SW 1271 (cell line): ENCODE results near the gene NTRK2.

Experiments
- DNase-seq, 2 experiments: peaks; one replicate each; lab custom pipeline; 2025; lab: John Stamatoyannopoulos, UW

NTRK2 gene

GRCh38 chr9:84669288-84670137 is at the start of gene NTRK2:
NTRK2 (plus strand) TSS chr9:84669729; CDS start chr9:84670749, 1,020 bp downstream.
- no peak for DNase-seq

DNA sequence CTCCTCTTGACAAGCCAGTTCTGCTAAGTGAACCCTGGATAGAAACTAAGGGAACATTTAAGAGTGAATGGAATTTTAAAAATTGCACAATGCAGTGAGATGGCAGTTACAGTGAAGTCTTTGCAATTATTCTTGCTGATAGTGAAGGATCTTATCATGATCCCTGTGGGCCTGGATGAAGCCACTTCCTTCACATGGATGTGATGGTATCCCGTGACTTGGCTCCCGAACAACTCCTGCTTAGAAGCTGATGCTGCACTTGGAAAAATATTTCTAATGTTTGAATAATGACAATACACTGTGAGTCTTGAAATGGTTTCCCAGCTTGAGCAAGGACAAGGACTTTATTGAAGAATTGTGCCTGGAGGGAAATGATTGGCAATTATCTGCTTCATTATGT is 49.2 kb upstream of the NTRK2 start:
- DNase-seq: no peak

- DNase-seq: no peak
Observed at GRCh38 chr9:84621811-84622210, 47.7 kb upstream of the NTRK2 start.

- DNase-seq: no peak
Observed at GRCh38 chr9:84622981-84623380, 46.5 kb upstream of the NTRK2 start.

DNA sequence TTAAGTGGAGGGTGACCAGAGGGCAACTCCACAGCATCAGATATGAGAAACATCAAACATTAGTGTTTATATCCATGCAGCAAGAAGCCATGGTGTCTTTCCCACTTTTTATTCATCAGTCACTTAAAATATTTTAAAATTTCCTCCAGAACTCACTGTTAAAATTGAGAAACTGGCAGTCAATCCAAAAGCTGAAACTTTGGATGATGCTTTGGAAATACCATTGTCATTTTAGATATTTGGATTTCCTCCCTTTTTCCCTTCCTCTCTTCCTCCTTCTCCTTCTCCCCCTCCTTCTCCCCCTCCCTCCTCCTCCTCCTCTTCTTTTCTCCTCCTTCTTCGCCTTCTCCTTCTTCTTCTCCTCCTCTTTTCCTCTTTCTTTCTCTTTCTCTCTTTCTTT is 33.1 kb upstream of the NTRK2 start:
- DNase-seq: no peak

DNA sequence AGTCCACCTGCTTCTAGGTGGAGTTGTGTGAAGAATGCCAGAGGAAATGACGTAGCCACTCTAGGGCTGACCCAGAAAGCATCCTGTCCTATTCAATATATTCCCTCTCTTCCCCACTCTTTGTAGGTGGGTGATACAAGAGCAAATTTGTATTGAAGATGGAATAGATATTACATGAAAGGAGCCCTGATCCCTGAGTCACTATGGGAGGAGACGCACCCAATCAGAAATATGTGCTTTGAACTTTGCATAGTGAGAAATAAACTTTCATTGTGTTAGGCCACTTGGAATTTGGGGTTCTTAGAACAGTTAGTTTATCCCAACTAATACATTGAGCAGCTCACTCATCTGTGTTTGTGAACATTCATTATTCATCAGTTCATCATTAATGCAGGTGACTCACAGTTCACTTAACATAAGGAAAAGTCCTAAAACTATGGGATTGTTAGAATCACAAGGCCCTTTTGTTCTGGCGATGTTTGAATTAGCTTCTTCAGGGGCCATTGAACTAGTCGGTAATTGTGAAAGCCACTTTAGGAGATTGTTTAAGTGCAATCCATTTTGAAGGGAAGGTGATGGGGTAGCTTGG is 26.9 kb upstream of the NTRK2 start:
- no peak for DNase-seq

DNA sequence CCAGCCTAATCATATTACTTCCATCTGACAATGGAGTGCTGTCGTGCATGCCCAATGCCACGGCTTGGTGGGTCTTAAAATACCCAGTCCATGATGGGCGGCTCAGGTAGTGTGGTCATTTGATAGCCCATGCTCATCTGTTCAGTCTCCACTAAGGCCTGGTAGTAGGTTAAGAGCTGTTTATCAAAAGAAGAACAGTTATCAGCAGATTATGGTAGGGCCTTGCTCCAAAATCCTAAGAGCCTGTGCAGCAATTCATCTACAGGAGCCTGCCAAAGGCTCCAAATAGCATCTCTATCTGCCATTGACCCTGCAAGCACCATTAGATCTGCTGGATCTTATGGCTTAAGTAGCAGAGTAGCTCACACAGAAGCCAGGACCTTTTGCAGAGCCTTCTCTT is 21.8 kb upstream of the NTRK2 start:
- DNase-seq: no peak

DNA sequence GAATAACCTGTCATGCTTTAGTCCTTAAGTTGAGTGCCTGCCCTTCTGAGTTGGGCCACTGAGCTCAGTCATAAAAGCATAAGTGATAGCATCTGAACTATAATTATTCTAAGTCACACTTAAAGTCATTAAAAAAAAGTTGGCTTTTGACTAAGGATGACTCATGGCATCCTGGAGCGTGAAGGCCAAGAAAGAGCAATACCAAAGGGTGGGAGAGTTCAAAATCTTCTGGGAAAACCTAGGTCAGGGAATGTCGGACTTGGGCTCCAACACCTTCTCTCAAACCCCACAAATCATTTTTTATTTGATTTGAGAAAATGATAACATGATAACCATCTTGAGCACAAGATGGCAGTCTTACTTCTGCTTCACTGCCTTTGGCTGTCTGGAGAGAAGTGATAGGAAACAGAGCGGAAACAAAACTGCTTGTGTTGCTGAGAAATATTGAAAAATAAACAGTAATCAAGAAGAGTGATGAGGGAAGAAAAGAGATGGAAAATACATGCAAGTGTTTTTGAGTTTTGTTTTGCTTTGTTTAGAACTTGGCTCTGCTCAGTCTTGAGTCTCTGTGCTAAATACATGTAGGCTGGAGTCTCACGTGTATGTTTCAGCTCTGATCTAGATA is 16.9 kb upstream of the NTRK2 start:
- no peak for DNase-seq

- DNase-seq: no peak
Observed at GRCh38 chr9:84655447-84655846, 14.1 kb upstream of the NTRK2 start.

- no peak for DNase-seq
Observed at GRCh38 chr9:84659313-84659712, 10.2 kb upstream of the NTRK2 start.

- no peak for DNase-seq
Observed at GRCh38 chr9:84659773-84660172, 9.8 kb upstream of the NTRK2 start.

GRCh38 chr9:84667571-84668195 is 1.8 kb upstream of the NTRK2 start:
- no peak for DNase-seq

DNA sequence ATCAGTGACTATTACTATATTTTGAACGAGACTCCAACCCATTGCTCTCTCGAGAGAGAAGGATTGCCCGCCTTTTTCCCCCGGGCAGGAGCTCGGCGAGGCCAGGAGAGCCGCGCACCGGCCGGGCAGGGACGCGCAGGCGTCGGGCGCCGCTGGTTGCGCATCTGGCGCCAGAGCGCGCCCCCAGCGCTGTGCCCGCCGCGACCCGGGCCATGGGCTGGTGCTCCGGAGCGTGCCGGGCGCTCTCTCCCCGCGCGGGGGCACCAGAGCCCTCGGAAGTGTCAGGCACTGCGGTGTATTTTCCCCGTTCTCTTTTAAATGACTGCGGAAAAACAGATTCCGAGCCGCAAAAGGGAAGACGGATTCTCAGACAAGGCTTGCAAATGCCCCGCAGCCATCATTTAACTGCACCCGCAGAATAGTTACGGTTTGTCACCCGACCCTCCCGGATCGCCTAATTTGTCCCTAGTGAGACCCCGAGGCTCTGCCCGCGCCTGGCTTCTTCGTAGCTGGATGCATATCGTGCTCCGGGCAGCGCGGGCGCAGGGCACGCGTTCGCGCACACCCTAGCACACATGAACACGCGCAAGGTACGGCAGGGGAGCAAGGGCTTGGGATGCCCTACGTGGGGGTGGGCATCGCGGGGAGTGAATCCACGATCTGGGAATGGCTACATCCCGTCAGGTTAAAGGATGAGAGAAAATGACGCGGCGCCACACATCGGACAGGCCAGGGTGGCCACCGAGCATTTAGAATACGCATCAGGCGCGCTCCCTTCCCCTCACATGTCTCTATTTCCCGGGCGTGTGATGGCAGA is 1.1 kb upstream of the NTRK2 start:
- peak; percentile 2 to 34 for DNase-seq

DNA sequence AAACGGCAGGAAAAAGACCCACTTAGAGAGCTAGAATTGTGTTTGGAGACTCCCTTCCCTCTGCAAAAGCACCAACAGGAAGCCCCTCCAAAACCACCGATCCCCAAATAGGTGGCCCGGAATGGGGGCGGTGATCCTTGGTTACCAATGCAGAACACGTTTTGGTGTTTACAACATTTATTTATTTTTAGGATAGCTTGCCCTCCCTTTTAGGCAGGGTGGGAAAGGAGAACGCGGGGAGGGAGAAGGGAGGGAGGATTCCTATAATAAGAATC is 579 bp upstream of the NTRK2 start:
- no peak for DNase-seq

DNA sequence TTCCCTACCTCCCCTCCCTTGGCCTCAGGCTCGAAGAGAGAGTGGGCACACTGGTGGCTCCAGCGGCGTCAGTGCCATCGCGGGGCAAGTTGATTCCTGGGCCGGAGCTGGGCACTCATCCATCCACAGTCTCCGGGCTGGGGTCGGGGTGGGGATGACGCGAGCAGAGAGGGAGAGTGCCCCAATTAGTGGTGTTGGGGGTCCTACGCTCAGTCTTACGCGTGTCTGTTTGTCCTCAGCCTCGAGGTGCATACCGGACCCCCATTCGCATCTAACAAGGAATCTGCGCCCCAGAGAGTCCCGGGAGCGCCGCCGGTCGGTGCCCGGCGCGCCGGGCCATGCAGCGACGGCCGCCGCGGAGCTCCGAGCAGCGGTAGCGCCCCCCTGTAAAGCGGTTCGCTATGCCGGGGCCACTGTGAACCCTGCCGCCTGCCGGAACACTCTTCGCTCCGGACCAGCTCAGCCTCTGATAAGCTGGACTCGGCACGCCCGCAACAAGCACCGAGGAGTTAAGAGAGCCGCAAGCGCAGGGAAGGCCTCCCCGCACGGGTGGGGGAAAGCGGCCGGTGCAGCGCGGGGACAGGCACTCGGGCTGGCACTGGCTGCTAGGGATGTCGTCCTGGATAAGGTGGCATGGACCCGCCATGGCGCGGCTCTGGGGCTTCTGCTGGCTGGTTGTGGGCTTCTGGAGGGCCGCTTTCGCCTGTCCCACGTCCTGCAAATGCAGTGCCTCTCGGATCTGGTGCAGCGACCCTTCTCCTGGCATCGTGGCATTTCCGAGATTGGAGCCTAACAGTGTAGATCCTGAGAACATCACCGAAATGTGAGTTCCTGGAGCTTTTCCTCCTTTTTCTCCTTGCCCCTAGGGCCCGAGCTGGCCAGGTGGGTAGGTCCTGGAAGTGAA is 861 bp downstream of the NTRK2 start:
- DNase-seq: no peak

DNA sequence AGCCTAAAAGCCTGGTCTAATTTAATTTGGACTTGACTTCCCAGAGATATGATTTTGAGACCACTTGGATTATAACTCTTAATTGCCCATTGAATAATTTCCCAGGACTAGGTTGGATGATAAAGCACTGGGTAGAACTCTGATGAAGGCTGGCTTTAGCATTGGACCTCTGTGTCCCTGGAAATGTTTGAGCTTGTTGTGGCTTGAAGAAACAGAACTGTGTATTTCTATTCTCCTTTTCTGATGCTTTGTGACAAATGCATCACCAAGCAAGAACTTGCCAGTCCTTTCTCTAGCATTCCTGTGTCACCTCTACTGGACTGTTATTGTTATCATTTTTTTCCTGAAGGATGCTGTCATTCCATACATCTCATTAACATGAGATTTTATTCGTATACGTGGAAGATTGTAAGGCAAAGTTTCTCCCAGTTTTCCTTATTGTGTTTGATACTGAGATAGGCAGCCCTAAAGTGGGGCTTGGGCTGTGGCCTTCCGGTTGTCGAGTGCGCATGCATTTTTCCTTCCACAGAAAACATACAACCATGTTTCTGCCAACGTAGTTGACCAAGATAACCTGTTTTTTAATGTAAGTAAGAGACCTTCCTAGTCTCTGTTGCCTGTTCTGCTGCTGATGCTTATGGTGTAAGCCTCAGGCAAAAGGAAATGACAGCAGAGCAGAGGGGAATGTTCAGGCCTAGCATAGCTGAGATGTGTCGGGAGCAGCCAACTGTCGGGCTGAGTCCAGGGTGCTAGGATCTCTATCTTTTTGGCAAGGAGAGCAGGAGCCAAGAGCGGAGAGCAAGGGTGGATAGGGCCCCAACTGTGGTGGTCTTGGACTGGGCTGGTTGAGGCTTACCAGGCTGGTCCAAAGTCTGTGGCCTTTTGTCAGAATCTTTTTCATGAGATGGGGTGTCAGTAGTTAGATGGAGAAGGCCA is 2.3 kb downstream of the NTRK2 start:
- no peak for DNase-seq

DNA sequence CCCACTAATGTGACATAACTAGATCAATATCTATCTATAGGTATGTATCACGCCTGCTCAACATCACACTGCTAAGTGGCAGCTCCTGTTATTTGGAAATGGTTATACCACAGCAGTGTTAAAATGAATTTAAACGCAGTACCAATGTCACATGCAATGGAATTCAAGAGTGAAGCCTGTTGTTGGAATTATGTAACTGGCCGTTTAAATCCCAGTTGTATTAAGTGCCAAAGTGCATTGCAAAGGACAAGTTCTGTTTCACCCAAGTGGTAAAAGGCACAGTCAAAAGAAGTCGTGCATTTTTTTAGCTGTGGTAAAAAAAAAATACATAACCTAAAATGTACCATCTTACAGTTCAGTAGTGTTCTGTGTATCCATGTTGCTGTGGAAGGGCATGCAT is 4.3 kb downstream of the NTRK2 start:
- DNase-seq: no peak

GRCh38 chr9:84677080-84677479 is 7.6 kb downstream of the NTRK2 start:
- no peak for DNase-seq

DNA sequence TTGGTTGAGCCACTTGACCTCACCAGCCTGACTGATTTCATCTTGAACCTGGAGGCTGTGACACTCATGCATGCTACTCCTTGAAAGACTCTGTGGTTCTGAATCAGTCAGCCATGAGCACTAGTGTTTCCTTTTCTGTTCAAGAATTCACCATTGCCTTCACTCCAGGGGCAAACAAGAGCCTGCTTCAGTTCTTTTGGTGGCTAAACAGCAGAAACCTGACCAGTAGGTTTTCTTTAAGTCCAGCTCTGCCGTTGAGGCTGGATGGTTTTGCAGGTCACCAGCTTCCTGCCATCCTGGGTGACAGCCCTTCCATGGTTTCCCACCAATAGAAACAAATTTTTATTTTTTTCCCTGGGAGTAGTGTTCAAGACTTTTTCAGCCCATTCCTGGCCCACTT is 10.0 kb downstream of the NTRK2 start:
- no peak for DNase-seq
